SK-N-SH (cell line): Measurements from ENCODE around the gene FAM200C.

Experiments
- ELF1 ChIP-seq: IDR thresholded peaks from 2 replicates; pipeline ENCODE4 v1.4.0; 2012
- FOXM1 ChIP-seq: IDR thresholded peaks from 2 replicates; pipeline ENCODE4 v1.4.0; 2012; ENCODE audit warnings: low read depth, mild to moderate bottlenecking
- POLR2AphosphoS5 ChIP-seq: IDR thresholded peaks from 2 replicates; pipeline ENCODE4 v1.6.1; 2012; ENCODE audit warnings: low read depth, low read length
- RXRA ChIP-seq: IDR thresholded peaks from 2 replicates; pipeline ENCODE4 v1.4.0; 2012; ENCODE audit warnings: low read depth, mild to moderate bottlenecking, borderline replicate concordance

GRCh38 chr5:160444407-160444806 lies 44.6 kb upstream of the FAM200C start:
- no peak for TF ChIP-seq ELF1
- TF ChIP-seq RXRA = no peak
- TF ChIP-seq POLR2AphosphoS5 = no peak
- no peak for TF ChIP-seq FOXM1
